Activated CD4-positive, alpha-beta T cell treated with anti-CD3 and anti-CD28 coated beads, Interleukin-2, amount 10 ng/mL, durations not matched to agents 24 days and 14 days (primary cell): Measurements from ENCODE around the gene MTREX. TPM values are rescaled to one million over a fixed set of nuclear protein-coding genes. Genes with fewer than 3 reads are reported as not detected.

Experiments used
- DNase-seq: peaks from one replicate; pipeline ENCODE4 v3.0.0; 2022
- H3K27ac Mint-ChIP-seq: one replicate; pipeline ENCODE4 v1.8.0; 2022; ENCODE audit warnings: mild to moderate bottlenecking, mixed read lengths
- H3K27me3 Mint-ChIP-seq: one replicate; pipeline ENCODE4 v1.8.0; 2022; ENCODE audit warnings: mixed read lengths
- H3K36me3 Mint-ChIP-seq: one replicate; pipeline ENCODE4 v1.8.0; 2022; ENCODE audit warnings: low read depth, mild to moderate bottlenecking, mixed read lengths
- H3K4me1 Mint-ChIP-seq: one replicate; pipeline ENCODE4 v1.8.0; 2021; ENCODE audit warnings: mixed read lengths
- H3K4me3 Mint-ChIP-seq: one replicate; pipeline ENCODE4 v1.8.0; 2022; ENCODE audit warnings: mild to moderate bottlenecking, moderate library complexity, mixed read lengths
- H3K9me3 Mint-ChIP-seq: one replicate; pipeline ENCODE4 v1.8.0; 2021; ENCODE audit warnings: mixed read lengths
- intact Hi-C: fragments of 100-400 bp; cut with micrococcal nuclease; formaldehyde crosslinking; loops from one replicate; pipeline ENCODE4 v1.15.1; 2023
- total RNA-seq: library from RNA; stranded (reverse); gene quantifications from 2 replicates; pipeline ENCODE4 v1.2.3, GENCODE V29; 2022

The MTREX gene
- total RNA-seq, 1 donor from 2014 or later = 123 TPM

DNA sequence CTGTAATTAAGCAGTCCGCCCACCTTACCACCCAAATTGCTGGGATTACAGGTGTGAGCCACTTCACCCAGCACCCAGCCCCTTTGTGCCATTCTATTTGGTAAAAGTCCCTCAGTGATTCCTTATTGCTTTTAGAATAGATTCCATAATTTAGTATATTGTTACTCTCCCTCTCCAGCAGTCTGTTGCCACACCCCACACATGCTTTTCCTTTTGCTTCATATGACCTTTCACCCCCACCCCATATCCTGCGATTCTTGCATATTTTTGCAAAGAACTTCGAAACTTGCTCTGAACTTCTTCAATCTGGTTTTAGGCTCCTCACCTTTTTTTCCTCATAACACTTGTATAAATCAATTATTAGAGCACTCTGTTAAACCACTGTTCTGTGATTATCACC lies 100.2 kb downstream of the MTREX start:
- no peak overlapping the region for H3K4me3 Mint-ChIP-seq
- H3K4me1 Mint-ChIP-seq = peaks cover 6% of the 10 kb centered on the region
- no peak overlapping the region for H3K27ac Mint-ChIP-seq
- H3K9me3 Mint-ChIP-seq = no peaks in the 10 kb centered on the region
- intact Hi-C loops = loop anchor here (2.0 kb wide), 1 partner anchor 285 kb away; no protein-coding TSS in a partner anchor
- H3K27me3 Mint-ChIP-seq = no peaks in the 10 kb centered on the region
- no peak for DNase-seq
- peaks cover 27% of the 10 kb centered on the region for H3K36me3 Mint-ChIP-seq

DNA sequence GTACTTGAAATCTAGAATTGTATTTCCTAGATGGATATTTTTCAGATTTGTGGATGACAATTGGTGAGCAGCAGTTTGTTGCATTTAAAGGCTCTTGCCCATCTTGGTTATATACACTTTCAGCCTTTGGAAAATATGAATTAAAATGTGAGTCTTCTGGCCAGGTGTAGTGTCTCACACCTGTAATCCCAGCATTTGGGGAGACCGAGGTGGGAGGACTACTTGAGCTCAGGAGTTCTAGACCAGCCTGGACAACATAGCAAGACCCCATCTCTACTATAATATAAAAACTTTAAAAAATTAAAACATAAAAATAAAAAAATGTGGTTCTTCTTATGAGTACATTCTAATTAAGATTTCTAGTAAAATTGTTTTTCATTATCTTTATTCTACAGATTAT lies 102.0 kb downstream of the MTREX start:
- H3K4me3 Mint-ChIP-seq = no peak overlapping the region
- H3K4me1 Mint-ChIP-seq = peaks cover 6% of the 10 kb centered on the region

DNA sequence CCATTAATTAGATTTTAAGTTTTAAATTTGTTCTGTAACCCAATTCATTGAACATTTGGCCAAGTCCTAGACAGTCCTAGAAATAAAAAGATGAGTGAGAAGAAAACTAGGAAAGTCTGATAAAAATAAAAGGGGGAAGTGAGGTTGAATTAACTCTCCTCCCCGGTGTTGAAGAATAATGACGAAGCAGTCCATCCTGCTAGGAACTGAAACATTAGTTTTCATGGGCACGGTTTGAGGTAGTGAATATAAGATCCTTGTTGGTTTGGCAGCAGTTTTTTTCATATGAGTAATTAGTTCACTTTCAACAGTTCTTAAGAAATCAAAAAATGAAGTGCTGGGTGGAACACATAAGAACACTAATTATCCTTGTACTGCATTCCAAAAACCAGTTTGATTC lies 103.1 kb downstream of the MTREX start:
- H3K4me1 Mint-ChIP-seq = peaks cover 8% of the 10 kb centered on the region
- no peaks in the 10 kb centered on the region for H3K27me3 Mint-ChIP-seq
- peaks cover 37% of the 10 kb centered on the region for H3K36me3 Mint-ChIP-seq
- intact Hi-C loops = loop anchor here (10.0 kb wide), 1 partner anchor 236 kb away; the partner anchor contains the start of gene CDC20B
- no peak for DNase-seq
- H3K9me3 Mint-ChIP-seq = no peaks in the 10 kb centered on the region
- no peak overlapping the region for H3K27ac Mint-ChIP-seq
- no peak overlapping the region for H3K4me3 Mint-ChIP-seq

More for the DNA sequence above, 102.0 kb downstream of the MTREX start:
- H3K9me3 Mint-ChIP-seq = no peaks in the 10 kb centered on the region
- H3K27me3 Mint-ChIP-seq = no peaks in the 10 kb centered on the region
- DNase-seq = no peak
- intact Hi-C loops = loop anchor here (10.0 kb wide), 1 partner anchor 235 kb away; the partner anchor contains the start of gene CDC20B
- no peak overlapping the region for H3K27ac Mint-ChIP-seq
- peaks cover 34% of the 10 kb centered on the region for H3K36me3 Mint-ChIP-seq

DNA sequence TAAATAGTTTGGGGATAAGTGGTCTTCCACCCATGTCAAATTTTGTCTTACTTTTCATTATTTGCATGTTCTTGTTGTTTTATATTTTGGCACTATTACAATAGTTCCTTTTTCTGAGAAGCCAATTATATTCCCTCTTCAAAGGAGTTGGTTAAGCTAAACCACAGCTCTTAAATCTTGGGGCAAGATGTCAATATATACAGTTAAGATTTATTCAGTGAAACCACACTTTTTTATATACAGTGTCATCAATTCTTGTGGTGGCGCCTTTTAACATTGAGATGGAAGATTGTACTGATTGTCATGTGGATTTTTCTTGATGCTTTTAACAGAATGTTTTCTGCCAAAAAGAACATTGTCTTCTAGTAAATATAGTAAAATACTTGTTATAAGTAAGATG lies 104.1 kb downstream of the MTREX start:
- intact Hi-C loops = loop anchor here (10.0 kb wide), 1 partner anchor 237 kb away; the partner anchor contains the start of gene CDC20B
- H3K27me3 Mint-ChIP-seq = no peaks in the 10 kb centered on the region
- no peak overlapping the region for H3K27ac Mint-ChIP-seq
- no peaks in the 10 kb centered on the region for H3K9me3 Mint-ChIP-seq
- no peak overlapping the region for H3K4me3 Mint-ChIP-seq
- H3K36me3 Mint-ChIP-seq = peaks cover 40% of the 10 kb centered on the region
- H3K4me1 Mint-ChIP-seq = peaks cover 8% of the 10 kb centered on the region
- DNase-seq = no peak

DNA sequence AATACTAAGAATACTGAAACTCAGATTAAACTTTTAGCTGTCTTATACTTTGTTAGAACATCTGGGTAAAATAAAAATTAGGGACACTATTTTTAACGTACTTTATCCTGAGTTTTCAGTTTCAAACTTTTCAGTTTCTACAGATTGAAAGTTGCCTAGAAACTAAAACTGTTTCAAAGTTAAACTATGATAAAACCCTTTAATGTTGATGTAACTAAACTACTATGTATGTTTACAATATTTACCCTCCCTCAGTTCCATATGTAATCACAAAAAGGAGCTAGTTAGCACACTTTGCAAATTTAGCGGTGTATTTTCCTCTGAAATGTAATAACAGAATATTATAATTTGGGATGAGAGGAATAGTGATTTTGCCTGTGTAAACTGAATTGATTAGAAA lies 105.9 kb downstream of the MTREX start:
- DNase-seq = no peak
- Mint-ChIP-seq H3K27ac (no peak overlapping the region), H3K36me3 (peaks cover 36% of the 10 kb centered on the region), H3K4me3 (no peak overlapping the region), H3K27me3 (no peaks in the 10 kb centered on the region), H3K4me1 (peaks cover 8% of the 10 kb centered on the region), H3K9me3 (no peaks in the 10 kb centered on the region)
- intact Hi-C loops = loop anchor here (10.0 kb wide), 1 partner anchor 239 kb away; the partner anchor contains the start of gene CDC20B

DNA sequence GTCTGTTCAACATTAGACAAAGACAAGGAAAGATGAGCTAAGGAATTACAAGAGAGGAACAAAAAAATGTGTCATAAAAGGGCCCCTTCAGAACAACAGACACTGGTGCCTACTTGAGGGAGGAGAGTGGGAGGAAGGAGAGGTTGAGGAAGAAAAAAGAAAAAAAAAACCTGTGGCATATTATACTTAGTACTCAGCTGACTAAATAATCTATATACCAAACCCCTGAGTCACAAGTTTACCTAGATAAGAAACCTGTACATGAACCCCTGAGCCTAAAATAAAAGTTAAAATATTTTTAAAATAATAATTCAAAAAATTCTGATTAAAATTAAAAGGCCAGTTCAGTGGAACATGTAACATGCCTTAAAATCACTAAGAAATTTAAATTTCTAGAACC lies 107.3 kb downstream of the MTREX start:
- Mint-ChIP-seq H3K4me1 (peaks cover 10% of the 10 kb centered on the region), H3K4me3 (no peak overlapping the region), H3K27ac (no peak overlapping the region), H3K9me3 (no peaks in the 10 kb centered on the region), H3K27me3 (no peaks in the 10 kb centered on the region), H3K36me3 (peaks cover 39% of the 10 kb centered on the region)
- intact Hi-C loops = loop anchor here (10.0 kb wide), 1 partner anchor 240 kb away; the partner anchor contains the start of gene CDC20B
- no peak for DNase-seq

DNA sequence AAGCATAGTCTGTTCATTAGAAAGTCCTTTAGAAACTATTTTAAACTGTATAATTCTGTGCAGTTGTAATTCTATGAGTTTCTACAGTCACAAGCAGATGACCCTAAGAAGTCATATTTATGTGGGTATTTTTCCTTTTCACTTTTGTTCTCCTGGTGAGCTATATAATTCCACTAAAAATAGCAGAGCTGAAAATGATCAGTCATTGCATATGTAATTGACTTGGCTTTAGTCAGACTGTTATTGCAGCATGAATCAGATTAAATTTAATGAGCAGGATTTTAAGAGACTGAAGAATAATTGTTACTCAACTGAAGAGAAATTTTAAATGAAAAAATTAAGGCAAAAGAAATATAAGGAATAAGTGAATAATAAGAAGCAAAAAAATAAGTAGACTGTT lies 108.5 kb downstream of the MTREX start:
- no peaks in the 10 kb centered on the region for H3K9me3 Mint-ChIP-seq
- no peaks in the 10 kb centered on the region for H3K27me3 Mint-ChIP-seq
- H3K4me1 Mint-ChIP-seq = peaks cover 15% of the 10 kb centered on the region
- H3K27ac Mint-ChIP-seq = no peak overlapping the region
- intact Hi-C loops = loop anchor here (10.0 kb wide), 1 partner anchor 242 kb away; the partner anchor contains the start of gene CDC20B
- H3K36me3 Mint-ChIP-seq = peaks cover 43% of the 10 kb centered on the region
- H3K4me3 Mint-ChIP-seq = no peak overlapping the region
- DNase-seq = no peak

DNA sequence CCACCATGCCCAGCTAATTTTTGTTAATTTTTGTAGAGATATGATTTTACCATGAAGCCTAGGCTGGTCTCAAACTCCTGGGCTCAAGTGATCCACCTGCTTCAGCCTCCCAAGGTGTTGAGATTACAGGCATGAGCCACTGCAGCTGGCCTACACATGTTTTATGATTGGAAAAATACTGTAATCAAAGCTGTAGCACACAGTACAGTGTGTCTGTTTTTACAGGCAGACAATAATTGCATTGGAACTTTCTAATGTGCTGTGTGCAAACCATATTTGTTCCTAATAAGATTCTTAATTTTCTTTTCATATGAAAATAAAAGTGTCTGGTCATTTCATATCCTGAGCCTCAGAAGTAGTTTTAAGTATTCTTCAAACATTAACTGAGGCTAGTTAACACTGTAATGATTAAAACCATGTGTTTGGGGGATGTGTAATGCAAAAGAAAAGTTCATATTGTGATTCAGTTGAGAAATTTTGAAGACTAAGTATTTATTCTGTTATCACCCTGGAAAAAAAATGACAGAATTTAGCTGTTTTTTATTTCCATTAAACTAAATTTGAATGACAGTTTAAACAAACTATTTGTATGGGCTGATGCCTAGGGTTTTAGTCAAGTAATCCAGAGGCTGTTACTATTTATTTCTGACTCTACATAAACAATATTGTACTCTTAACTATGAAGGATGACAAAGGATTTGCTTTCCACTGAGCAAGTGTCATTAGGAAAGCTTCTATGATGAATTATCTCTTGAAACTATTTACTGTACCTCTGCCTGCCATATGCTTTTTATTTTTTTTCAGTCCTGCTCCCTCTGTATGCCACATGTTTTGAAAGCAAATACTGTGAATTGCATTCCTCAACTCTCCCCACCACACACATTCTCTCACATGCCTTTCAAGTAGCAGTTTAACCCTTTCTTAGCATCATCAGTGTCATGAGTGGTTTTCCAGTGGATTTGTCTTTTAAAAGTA lies 111.5 kb downstream of the MTREX start:
- intact Hi-C loops = loop anchor here (10.0 kb wide), 1 partner anchor 244 kb away; the partner anchor contains the start of gene CDC20B
- peaks cover 62% of the 10 kb centered on the region for H3K36me3 Mint-ChIP-seq
- H3K9me3 Mint-ChIP-seq = peaks cover 8% of the 10 kb centered on the region
- peaks cover 20% of the 10 kb centered on the region for H3K4me1 Mint-ChIP-seq
- no peak for DNase-seq
- H3K27ac Mint-ChIP-seq = no peak overlapping the region
- no peaks in the 10 kb centered on the region for H3K27me3 Mint-ChIP-seq
- H3K4me3 Mint-ChIP-seq = no peak overlapping the region

DNA sequence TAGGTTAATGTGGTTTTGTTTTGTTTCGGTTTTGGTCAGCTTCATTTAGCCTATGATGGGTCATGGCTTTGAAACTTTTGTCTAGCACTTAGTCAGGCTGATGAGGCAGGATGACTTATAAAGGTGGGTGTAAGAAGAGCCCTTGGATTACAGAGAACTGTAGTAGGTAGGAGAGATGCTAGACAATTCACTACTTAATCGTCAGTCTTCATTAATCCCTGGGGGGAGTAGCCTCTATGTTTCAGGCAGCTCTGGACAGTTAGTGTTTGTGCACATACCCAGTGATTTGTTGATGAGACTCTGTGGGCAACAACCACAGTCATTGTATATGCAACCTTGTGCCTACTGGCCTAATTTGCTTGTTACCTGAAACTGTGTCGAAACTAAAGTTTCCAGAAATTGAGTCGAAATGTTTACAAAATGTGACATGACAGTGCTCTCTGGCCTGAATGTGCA lies 113.3 kb downstream of the MTREX start:
- no peak for DNase-seq
- peaks cover 17% of the 10 kb centered on the region for H3K4me1 Mint-ChIP-seq
- H3K4me3 Mint-ChIP-seq = no peak overlapping the region
- intact Hi-C loops = loop anchor here (1.0 to 5.0 kb wide), 4 partner anchors 18 to 111 kb away; partner anchors contain the start of gene PLPP1
- H3K36me3 Mint-ChIP-seq = peaks cover 60% of the 10 kb centered on the region
- peaks cover 8% of the 10 kb centered on the region for H3K9me3 Mint-ChIP-seq
- no peaks in the 10 kb centered on the region for H3K27me3 Mint-ChIP-seq
- peak overlapping the region; percentile 16 for H3K27ac Mint-ChIP-seq

DNA sequence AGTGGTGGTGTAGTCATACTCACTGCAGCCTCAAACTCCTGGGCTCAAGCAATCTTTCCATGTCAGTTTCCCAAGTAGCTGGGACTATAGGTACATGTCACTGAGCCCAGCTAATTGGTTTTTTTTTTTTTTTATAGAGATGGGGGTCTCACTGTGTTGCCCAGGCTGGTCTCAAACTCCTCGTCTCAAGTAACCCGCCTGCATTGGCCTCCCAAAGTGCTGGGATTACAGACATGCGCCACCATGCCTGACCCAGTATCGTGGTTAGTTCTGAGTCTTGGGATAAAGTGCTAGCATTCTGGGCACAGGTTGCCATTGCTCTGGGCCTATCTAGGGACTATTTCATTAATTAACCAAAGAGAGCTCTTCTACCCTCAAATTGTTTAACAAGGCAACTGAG lies 118.7 kb downstream of the MTREX start:
- H3K36me3 Mint-ChIP-seq = peaks cover 83% of the 10 kb centered on the region
- intact Hi-C loops = no loop called here
- no peak overlapping the region for H3K27ac Mint-ChIP-seq
- DNase-seq = no peak
- no peak overlapping the region for H3K4me3 Mint-ChIP-seq
- H3K9me3 Mint-ChIP-seq = peaks cover 17% of the 10 kb centered on the region
- H3K27me3 Mint-ChIP-seq = no peaks in the 10 kb centered on the region
- H3K4me1 Mint-ChIP-seq = peaks cover 15% of the 10 kb centered on the region

DNA sequence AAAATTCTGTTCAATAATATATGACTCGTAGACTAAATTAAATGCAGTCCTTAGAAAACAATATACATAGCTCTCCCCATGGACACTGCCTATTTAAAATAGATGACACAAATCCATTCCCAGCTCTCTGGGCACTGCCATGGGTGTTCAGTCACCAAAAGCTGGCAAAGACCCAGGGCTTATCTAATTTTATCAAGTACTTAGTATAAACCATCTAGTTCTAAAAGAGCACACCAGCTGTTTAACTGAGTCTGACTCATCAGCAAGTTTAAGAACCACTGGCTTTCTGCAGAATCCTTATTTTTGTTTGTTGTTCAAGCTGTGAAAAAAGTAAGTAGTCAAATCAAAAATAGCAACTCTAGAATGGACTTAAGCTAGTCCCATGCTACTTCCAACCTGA lies 119.4 kb downstream of the MTREX start:
- H3K4me3 Mint-ChIP-seq = no peak overlapping the region
- H3K27ac Mint-ChIP-seq = no peak overlapping the region
- peaks cover 19% of the 10 kb centered on the region for H3K9me3 Mint-ChIP-seq
- intact Hi-C loops = no loop called here
- no peak for DNase-seq
- peaks cover 82% of the 10 kb centered on the region for H3K36me3 Mint-ChIP-seq
- no peaks in the 10 kb centered on the region for H3K27me3 Mint-ChIP-seq
- H3K4me1 Mint-ChIP-seq = peaks cover 12% of the 10 kb centered on the region

DNA sequence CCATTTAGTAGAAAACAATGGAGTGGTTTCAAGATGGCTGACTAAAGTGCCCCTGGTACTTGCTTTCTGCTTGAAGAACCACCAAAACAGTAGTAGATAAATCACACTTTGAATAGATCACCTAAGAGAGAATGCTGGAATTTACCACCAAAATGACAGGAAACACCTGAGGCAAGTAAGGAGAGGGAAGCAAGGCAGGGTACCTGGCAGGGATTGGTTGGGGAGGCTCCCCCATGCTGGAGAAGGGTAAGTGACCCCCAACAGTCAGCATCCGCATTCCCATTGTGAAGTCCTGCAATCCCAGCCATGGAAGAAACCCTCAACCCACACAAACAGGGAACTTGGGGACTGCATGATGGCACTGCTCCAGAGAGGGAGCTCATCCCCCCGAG lies 121.4 kb downstream of the MTREX start:
- peaks cover 17% of the 10 kb centered on the region for H3K9me3 Mint-ChIP-seq
- no peak overlapping the region for H3K27ac Mint-ChIP-seq
- intact Hi-C loops = no loop called here
- H3K36me3 Mint-ChIP-seq = peaks cover 74% of the 10 kb centered on the region
- no peak for DNase-seq
- H3K4me1 Mint-ChIP-seq = peaks cover 9% of the 10 kb centered on the region
- no peaks in the 10 kb centered on the region for H3K27me3 Mint-ChIP-seq
- H3K4me3 Mint-ChIP-seq = no peak overlapping the region

DNA sequence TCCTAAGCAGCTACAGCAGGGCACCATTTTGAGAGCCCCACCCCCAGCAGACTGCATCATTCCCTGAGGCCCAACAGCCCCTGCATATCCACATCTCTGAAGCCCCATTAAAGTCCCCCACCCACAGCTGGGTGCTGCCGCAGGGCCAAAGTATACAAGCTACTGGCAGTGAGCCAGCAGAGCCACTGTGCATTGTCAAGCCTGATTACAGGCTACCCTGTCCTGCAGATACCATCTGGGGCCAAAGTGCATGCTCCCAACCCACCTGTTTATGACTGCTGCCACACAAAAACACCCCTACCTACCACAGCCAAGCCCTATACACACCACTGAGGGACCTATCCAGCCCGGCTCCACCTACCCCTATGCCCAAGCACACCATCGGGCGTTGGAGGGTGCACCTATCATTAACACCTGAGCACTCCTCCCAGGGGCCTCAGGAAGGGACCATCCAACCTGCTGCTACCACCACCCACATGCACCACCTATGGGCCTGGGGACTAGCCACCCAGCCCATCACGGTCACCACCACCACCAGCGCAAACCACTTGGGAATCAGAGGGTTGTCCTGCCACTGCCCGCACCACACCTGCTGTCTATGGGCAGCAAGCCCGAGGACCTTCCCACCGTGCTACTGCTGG lies 121.9 kb downstream of the MTREX start:
- H3K36me3 Mint-ChIP-seq = peaks cover 75% of the 10 kb centered on the region
- no peak overlapping the region for H3K27ac Mint-ChIP-seq
- no peaks in the 10 kb centered on the region for H3K27me3 Mint-ChIP-seq
- DNase-seq = no peak
- H3K4me1 Mint-ChIP-seq = peaks cover 9% of the 10 kb centered on the region
- peaks cover 20% of the 10 kb centered on the region for H3K9me3 Mint-ChIP-seq
- H3K4me3 Mint-ChIP-seq = no peak overlapping the region
- intact Hi-C loops = no loop called here

DNA sequence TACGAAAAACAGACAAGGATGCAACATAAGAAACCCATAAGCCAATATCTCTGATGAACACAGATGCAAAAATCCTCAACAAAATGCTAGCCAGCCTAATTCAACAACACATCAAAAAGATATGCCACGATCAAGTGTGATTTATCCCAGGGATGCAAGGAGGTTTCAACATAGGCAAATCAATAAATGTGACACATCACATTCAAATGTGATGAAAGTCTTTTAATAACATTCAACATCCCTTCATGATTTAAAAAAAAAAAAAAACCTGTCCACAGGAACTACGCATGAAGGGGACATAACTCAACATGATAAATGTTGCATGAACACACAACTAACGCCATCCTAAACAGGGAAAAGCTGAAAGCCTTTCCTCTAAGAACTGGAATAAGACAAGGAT lies 124.8 kb downstream of the MTREX start:
- peaks cover 80% of the 10 kb centered on the region for H3K36me3 Mint-ChIP-seq
- H3K27me3 Mint-ChIP-seq = no peaks in the 10 kb centered on the region
- no peak overlapping the region for H3K27ac Mint-ChIP-seq
- peaks cover 35% of the 10 kb centered on the region for H3K9me3 Mint-ChIP-seq
- peaks cover 6% of the 10 kb centered on the region for H3K4me1 Mint-ChIP-seq
- no peak overlapping the region for H3K4me3 Mint-ChIP-seq
- intact Hi-C loops = no loop called here
- no peak for DNase-seq
